ENCODE data around the gene LTO1. TPM values are rescaled to one million over a fixed set of nuclear protein-coding genes. Genes with fewer than 3 reads are reported as not detected.

The LTO1 gene
- polyA plus RNA-seq, 1 of the 3 experiments (the other 2 are of a cell fraction): 30.8 TPM

DNA sequence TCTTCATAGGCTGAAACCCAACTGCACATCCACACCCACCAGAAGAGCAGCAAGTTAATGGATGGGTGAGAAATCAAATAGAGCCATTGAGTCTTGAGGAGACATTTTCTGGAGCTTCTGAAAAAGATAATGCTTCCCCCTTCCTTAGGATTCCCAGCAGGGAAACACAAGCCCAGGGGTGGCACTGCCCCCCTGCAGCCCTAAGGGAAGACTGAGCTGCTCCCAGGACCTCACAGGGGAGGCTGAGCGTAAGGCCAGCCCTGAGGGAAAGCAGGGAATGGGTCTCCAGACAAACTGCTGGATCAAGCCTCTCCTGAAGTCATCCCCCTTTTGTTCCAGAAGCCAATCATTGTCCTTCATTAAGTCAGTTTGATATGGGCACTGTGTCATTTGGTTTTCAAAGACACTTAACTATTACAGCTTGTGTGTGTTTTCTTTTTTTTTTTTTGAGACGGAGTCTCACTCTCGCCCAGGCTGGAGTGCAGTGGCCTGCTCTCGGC is 15.1 kb downstream of the LTO1 start:
- no peak overlapping the region for H3K4me3 ChIP-seq (ENCODE audit: low read depth in 2 of 2, low read length in 1 of 2)
- no peak overlapping the region for H3K27ac ChIP-seq (ENCODE audit: low read depth in 2 of 2, low read length in 1 of 2)
- 92% methylated on average over 4 of the region's 4 CpGs for WGBS (ENCODE audit: low lambda C conversion rate)
- TF ChIP-seq IRF3 (IDR thresholded peaks at IDR 0.05; ENCODE audit: low read depth, low read length) (no peak), REST (IDR thresholded peaks at IDR 0.05; ENCODE audit: low read depth, low read length) (no peak), FOSL2 (IDR thresholded peaks at IDR 0.05; ENCODE audit: borderline replicate concordance, low read depth) (no peak), JUND (IDR thresholded peaks at IDR 0.05) (no peak), FOXM1 (IDR thresholded peaks at IDR 0.05; ENCODE audit: low read depth) (no peak), EZH2phosphoT487 (IDR thresholded peaks at IDR 0.05; ENCODE audit: borderline replicate concordance, low read depth) (no peak), TAF1 (IDR thresholded peaks at IDR 0.05; ENCODE audit: borderline replicate concordance, low read depth, low read length) (no peak), NFIC (IDR thresholded peaks at IDR 0.05; ENCODE audit: borderline replicate concordance) (no peak), EP300 (IDR thresholded peaks at IDR 0.05; ENCODE audit: borderline replicate concordance in 1 of 2, low read depth in 1 of 2, low read length in 1 of 2) (no peak), RAD21 (IDR thresholded peaks at IDR 0.05; ENCODE audit: low read length) (no peak), TEAD4 (IDR thresholded peaks at IDR 0.05; ENCODE audit: borderline replicate concordance, insufficient read depth) (no peak)
- TF ChIP-seq, protein P1, sequence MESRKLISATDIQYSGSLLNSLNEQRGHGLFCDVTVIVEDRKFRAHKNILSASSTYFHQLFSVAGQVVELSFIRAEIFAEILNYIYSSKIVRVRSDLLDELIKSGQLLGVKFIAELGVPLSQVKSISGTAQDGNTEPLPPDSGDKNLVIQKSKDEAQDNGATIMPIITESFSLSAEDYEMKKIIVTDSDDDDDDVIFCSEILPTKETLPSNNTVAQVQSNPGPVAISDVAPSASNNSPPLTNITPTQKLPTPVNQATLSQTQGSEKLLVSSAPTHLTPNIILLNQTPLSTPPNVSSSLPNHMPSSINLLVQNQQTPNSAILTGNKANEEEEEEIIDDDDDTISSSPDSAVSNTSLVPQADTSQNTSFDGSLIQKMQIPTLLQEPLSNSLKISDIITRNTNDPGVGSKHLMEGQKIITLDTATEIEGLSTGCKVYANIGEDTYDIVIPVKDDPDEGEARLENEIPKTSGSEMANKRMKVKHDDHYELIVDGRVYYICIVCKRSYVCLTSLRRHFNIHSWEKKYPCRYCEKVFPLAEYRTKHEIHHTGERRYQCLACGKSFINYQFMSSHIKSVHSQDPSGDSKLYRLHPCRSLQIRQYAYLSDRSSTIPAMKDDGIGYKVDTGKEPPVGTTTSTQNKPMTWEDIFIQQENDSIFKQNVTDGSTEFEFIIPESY (IDR thresholded peaks at IDR 0.05; ENCODE audit: borderline replicate concordance, low read depth): no peak
- H3K4me1 ChIP-seq (ENCODE audit: control insufficient read depth in 1 of 2, insufficient read depth in 2 of 2, low read depth in 1 of 2, low read length in 1 of 2): no peaks in the 10 kb centered on the region; a peak in 1 of 4 replicates
- H3K27me3 ChIP-seq (ENCODE audit: insufficient read depth): no peaks in the 10 kb centered on the region
- H3K9me2 ChIP-seq: no peaks in the 10 kb centered on the region
- no peak overlapping the region for H3K4me2 ChIP-seq
- H3F3A ChIP-seq (replicated peaks; ENCODE audit: insufficient read depth): peaks cover 14% of the 10 kb centered on the region
- no peaks in the 10 kb centered on the region for H3K79me2 ChIP-seq (ENCODE audit: insufficient read depth)
- no peaks in the 10 kb centered on the region for H3K9me3 ChIP-seq
- DNase-seq: peak; percentile 22
- peaks cover 0 to 16% of the 10 kb centered on the region in 2 experiments for H3K36me3 ChIP-seq (replicated peaks in 1 of 2; ENCODE audit: control insufficient read depth in 1 of 2, insufficient read depth in 2 of 2, low read length in 1 of 2)
- no peak overlapping the region for H2AFZ ChIP-seq (ENCODE audit: low read depth)
- POLR2A ChIA-PET: interaction anchor here (1.8 kb wide), 1 partner anchor 11 kb away, joined by 4 read pairs; no protein-coding TSS in a partner anchor
- H3K9ac ChIP-seq: no peak overlapping the region
- peaks cover 9% of the 10 kb centered on the region; the same call in 1 of the 2 replicates for H4K20me1 ChIP-seq (ENCODE audit: insufficient read depth)
- CTCF ChIA-PET: interaction anchor here (1.1 to 8.9 kb wide), 4 partner anchors 10 to 559 kb away, joined by 3 to 84 read pairs (median 56); no protein-coding TSS in a partner anchor
